ENCODE measurements around the gene ZNF24.
A peak's percentile ranks its signal among the peaks of the same experiment; 100 is the strongest.

The ZNF24 gene

GRCh38 chr18:35343936-35344735 is at the start of gene ZNF24:
Gene ZNF24 (minus strand): TSS chr18:35344420. CDS start chr18:35340650, 3,770 bp downstream.
- peak; percentile 97 for DNase-seq (ENCODE audit: low spot score)

DNA sequence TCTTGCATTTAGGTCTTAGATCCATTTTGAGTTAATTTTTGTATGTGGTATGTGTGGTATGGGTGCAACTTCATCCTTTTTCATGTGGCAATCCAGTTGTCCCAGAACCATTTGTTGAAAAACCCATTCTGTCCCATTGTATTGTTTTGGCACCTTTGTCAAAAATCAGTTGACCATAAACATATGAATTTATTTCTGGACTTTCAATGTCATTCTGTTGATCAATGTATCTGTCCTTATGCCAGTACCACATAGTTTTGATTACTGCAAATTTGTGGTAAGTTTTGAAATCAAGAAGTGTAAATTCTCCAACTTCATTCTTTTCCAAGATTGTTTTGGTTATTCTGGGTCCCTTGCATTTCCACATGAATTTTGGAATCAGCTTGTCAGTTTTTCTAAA is 49.5 kb upstream of the ZNF24 start:
- DNase-seq (ENCODE audit: low spot score), result no peak

DNA sequence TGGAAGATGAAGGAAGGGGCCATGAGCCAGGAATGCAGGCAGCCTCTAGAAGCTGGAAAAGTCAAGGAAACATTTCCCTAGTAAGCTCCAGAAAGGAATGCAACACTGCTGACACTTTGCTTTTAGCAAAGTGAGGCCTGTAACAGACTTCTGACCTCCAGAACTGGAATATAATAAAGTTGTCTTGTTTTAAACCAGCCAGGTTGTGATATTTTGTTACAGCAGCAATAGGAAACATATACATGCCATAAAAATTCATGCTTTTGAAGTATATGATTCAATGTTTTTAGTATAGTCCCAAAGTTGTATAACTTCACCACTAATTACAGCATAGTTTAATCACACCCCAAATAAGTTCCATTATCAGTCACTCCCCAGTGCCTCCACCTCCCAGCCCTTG is 48.2 kb upstream of the ZNF24 start:
- no peak for DNase-seq (ENCODE audit: low spot score)

DNA sequence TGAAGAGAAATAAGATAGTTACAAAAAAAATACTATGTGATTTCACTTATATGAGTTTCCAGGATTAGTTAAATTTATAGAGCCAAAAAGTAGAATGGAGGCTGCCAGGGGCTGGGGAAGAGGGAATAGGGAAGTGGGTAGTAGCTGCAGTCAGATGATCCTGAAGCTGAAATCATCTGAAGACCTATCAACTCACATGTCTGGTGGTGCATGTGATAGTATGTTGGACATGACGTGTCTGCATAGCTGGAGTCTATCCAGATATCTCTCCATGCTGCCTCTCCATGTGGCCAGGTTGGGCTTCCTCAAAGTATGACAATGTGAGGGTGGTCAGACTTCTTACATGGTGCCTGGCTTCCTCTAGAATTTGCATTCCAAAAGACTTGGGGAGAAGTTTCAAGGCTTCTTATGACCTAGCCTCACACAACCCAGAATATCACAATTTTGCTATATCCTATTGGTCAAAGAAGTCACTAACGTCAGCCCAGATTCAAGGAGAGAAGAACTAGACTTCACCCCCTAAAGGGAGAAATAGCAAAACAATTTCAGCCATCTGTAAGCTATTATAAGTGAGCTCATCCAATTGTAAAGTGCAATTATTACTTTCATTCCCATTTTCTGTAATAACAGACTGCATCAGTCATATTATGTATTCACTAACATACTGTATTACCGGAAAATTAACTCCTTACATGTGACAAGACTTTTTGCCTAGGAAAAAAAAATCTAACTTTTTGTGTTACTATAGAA is 46.9 kb upstream of the ZNF24 start:
- DNase-seq (ENCODE audit: low spot score), result no peak

DNA sequence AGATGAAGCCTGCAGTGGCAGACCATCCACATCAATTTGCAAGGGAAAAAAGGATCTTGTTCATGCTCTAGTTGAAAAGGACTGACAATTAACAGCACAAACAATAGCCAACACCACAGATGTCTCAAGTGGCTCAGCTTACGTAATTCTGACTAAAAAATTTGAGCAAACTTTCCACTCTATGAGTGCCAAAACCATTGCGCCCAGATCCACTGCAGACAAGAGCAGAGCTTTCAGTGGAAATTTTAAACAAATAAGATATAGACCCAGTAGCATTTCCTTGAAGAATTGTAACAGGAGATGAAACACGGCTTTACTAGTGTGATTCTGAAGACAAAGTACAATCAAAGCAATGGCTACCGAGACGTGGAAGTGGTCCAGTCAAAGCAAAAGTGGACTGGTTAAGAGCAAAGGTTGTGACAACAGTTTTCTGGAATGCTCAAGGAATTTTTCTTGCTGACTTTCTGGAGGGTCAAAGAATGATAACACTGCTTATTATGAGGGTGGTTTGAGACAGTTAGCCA is 44.9 kb upstream of the ZNF24 start:
- no peak for DNase-seq (ENCODE audit: low spot score)

DNA sequence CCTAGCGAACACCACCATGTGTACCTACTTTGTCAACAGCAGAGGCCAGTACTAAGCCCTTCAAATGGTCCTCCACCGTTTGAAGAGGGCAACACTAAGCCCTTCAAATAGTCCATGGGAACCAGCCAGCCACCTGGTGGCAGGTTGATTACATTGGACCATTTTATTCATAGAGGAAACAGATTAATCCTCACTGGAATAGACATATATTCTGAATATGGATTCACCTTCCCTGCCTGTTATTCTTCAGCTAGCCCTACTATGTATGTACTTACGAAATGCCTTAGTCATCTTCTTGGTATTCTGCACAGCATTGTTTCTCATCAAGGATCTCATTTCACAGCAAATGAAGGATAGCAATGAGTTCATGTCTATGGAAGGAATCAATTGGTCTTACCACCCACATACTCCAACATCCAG is 42.9 kb upstream of the ZNF24 start:
- DNase-seq (ENCODE audit: low spot score), result no peak

- DNase-seq (ENCODE audit: low spot score), result no peak
These were observed 42.4 kb upstream of the ZNF24 start for GRCh38 chr18:35386600-35387100.

GRCh38 chr18:35383136-35383535 is 38.9 kb upstream of the ZNF24 start:
- DNase-seq (ENCODE audit: low spot score), result no peak

DNA sequence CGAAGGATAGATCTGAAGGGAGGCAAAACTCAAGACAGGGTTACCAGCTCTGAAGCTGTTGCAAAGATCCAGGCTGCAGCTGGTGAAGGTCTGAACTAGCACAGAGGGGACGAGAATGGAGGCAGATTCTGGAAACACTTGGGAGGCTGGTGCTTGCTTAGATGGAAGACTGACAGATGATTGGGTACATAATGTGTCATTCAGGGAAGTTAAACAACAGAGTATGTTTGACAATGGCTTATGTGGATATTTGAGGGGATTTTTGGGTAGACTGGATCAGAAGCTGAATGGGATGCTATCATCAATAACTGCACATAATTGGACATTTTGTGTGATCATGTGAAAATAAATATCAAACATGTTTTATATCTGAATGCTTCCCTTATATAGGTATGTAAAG is 35.2 kb upstream of the ZNF24 start:
- DNase-seq (ENCODE audit: low spot score), result no peak

- DNase-seq (ENCODE audit: low spot score), result no peak
These were observed 34.3 kb upstream of the ZNF24 start for GRCh38 chr18:35378574-35378896.

DNA sequence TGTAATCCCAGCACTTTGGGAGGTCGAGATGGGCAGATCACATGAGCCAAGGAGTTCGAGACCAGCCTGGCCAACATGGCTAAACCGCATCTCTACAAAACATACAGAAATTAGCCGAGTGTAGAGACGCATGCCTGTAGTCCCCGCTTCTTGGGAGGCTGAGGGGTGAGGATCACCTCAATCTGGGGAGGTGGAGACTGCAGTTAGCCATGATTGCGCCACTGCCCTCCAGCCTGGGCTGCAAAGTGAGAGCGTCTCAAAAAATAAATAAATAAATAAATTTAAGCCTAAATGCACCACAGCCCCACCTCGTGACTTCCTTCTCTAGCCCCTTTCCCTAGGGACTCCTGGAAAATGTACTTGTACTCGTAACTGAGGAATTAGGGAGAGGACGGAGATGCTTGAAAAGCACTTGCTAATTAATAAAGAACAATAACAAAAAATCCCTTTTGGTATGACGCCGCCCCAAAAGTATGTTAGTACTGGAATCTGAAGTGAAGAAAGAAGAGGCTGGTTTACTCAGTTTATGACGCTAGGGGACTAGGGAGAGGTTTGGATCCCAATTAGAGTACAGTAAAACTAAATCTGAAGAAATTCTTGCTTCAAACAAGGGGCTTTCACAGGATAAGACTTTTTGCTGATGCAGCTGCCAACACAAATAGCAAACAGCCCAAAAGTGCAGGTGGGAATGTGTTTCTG is 33.8 kb upstream of the ZNF24 start:
- no peak for DNase-seq (ENCODE audit: low spot score)

GRCh38 chr18:35376742-35377695 is 32.8 kb upstream of the ZNF24 start, which contains the start of gene ZNF396:
Gene ZNF396 (minus strand): TSS chr18:35377337. CDS start chr18:35374292, 3,045 bp downstream.
- peak; percentile 83 for DNase-seq (ENCODE audit: low spot score)

DNA sequence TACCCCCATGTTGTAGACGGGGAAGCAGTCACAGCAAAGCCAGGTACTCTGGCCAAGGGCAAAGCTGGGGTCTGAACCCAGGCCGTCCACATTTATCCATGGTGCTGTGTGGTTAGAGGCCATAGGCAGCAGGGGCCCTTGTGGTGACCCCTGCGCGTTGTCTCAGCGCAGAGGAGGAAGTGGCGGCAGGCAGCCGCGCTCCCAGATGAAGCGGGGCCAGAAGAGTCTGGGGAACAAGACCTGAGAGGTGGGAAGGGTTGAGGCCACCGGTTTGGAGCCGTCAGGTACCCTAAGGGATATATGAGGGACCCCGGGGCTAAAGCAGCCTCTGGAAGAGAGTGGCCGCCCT is 32.1 kb upstream of the ZNF24 start:
- DNase-seq (ENCODE audit: low spot score), result no peak

GRCh38 chr18:35374708-35375107 is 30.5 kb upstream of the ZNF24 start:
- DNase-seq (ENCODE audit: low spot score), result no peak

DNA sequence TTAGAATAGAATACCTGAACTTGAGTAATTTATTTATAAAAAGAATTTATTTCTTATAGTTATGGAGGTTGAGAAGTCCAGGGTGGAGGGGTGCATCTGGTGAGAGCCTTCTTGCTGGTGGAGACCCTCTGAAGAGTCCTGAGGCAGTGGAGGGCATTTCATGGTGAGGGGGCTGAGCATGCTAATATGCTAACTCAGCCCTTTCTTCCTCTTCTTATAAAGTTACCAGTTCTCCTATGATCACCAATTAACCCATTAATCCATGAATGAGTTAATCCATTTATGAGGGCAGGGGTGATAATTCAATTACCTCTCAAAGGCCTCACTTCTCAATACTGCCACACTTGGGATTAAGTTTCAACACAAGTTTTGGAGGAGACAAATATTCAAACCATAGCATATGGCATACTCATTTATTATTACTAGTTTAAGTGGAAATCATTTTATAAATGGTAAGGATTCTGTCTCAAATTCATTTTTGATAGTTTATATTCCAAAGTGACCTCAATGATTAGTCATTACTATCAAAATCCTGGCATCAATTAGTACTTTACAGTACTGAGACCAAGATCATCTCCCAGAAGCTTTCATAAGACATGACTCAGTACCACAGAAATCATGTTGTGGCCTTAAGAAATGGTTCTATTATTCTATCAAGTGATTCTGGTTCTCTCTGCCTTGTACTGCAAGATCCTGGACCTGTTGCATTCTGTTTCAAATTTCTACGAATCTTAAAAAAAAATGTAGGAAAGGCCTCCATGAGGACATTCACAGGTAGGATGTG is 27.4 kb upstream of the ZNF24 start:
- DNase-seq (ENCODE audit: low spot score), result no peak

- DNase-seq (ENCODE audit: low spot score), result no peak
These were observed 24.9 kb upstream of the ZNF24 start for GRCh38 chr18:35369126-35369525.

GRCh38 chr18:35368595-35368994 is 24.4 kb upstream of the ZNF24 start:
- no peak for DNase-seq (ENCODE audit: low spot score)

GRCh38 chr18:35362531-35362930 is 18.3 kb upstream of the ZNF24 start:
- no peak for DNase-seq (ENCODE audit: low spot score)

GRCh38 chr18:35361570-35362321 is 17.5 kb upstream of the ZNF24 start:
- DNase-seq (ENCODE audit: low spot score), result no peak

DNA sequence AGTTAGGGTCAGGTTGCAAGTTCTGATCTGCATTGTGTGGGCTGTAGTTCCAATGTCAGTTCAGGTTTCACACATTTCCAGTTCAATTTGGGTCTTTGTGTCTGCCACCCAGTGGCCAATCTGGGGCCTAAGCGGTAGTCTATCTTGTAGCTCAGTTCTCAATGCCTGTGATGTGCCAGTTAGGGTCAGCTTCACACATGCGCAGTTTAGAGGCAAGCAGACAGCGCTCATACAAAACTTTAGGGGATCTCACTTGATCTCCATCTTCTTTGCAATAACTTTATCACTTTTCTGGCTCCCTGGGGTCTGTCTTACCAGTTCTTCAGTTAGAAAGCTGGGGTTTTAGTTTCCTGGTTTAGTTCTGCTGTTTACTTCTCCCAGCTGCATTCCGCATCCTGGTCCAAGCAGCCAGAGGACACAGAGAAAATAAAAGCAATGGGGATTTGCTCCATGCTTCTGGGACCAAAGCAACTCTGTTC is 11.0 kb upstream of the ZNF24 start:
- DNase-seq (ENCODE audit: low spot score), result peak; percentile 68
